C4-2B (cell line): ENCODE measurements around the gene ASH1L.

ENCODE experiments used
- H3K27ac ChIP-seq: fragments of 450-650 bp; 2 replicates; pipeline ENCODE4 v1.5.1; 2017
- ZFX ChIP-seq: fragments of 450-650 bp; IDR thresholded peaks from 2 replicates; pipeline ENCODE4 v1.6.1; 2017
- TF ChIP-seq, protein P1 (sequence below): fragments of 450-650 bp; conservative IDR thresholded peaks from 2 replicates; pipeline ENCODE4 v1.5.1; 2017; ENCODE audit warnings: mild to moderate bottlenecking

ASH1L gene

DNA sequence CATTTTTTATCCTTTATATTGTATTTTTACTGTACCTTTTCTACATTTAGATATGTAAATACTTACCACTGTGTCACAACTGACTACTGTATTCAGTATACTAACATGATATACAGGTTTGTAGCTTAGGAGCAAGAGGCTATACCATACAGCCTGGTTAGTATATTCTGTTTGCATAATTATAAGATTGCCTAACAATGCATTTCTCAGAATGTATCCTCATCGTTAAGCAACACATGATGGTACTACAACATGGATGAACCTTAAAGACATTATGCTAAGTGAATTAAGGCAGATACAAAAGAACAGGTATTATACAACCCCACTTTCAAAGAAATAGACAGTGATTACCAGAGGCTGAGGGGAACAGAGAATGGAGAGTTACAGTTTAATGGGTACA lies 179.2 kb downstream of the ASH1L start:
- no peak overlapping the region for H3K27ac ChIP-seq
- TF ChIP-seq, protein P1, sequence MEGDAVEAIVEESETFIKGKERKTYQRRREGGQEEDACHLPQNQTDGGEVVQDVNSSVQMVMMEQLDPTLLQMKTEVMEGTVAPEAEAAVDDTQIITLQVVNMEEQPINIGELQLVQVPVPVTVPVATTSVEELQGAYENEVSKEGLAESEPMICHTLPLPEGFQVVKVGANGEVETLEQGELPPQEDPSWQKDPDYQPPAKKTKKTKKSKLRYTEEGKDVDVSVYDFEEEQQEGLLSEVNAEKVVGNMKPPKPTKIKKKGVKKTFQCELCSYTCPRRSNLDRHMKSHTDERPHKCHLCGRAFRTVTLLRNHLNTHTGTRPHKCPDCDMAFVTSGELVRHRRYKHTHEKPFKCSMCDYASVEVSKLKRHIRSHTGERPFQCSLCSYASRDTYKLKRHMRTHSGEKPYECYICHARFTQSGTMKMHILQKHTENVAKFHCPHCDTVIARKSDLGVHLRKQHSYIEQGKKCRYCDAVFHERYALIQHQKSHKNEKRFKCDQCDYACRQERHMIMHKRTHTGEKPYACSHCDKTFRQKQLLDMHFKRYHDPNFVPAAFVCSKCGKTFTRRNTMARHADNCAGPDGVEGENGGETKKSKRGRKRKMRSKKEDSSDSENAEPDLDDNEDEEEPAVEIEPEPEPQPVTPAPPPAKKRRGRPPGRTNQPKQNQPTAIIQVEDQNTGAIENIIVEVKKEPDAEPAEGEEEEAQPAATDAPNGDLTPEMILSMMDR = no peak
- no peak for TF ChIP-seq ZFX

DNA sequence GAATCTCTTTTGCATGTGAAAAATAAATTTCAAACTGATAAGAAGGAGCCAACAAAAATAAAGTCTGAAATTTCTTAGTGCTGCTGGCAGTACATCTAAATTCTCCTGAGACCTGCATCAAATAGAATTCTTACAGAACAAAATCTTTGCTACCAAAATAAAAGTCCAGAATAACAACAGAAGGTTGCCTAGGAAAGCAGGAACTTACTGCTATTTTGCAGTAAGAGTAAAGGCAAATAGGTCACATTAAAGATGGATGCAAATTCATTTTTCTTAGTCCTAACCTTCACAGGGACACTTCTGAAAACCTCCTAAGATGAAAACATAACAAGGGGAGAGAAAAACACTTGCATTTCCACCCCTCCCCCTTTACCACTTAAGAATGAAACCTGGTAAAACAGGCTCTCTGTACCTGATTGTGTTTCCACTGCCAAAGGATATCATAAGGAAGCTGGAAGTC lies 182.9 kb downstream of the ASH1L start:
- TF ChIP-seq, protein P1 = no peak
- no peak for TF ChIP-seq ZFX

DNA sequence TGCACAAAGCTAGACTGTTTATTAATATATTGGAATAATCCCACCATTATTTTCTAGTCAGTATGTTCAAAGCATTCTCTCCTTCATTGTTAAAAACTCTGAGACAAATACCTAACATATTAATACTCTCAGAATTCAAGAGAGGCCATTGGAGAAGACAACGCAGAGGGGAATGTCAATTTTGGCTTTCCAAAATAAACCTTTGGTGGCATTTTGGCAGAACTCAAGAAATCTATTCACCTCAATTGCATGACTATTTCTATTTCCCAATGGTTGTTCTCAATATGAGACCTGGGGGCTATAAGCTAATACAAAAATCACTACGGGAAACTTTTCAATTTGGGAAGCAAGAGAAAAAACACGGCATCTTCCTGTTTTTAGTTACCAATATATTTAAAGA lies 183.4 kb downstream of the ASH1L start:
- TF ChIP-seq, protein P1 = no peak
- TF ChIP-seq ZFX = no peak
- no peak overlapping the region for H3K27ac ChIP-seq

More for the DNA sequence above, 182.9 kb downstream of the ASH1L start:
- no peak overlapping the region for H3K27ac ChIP-seq

DNA sequence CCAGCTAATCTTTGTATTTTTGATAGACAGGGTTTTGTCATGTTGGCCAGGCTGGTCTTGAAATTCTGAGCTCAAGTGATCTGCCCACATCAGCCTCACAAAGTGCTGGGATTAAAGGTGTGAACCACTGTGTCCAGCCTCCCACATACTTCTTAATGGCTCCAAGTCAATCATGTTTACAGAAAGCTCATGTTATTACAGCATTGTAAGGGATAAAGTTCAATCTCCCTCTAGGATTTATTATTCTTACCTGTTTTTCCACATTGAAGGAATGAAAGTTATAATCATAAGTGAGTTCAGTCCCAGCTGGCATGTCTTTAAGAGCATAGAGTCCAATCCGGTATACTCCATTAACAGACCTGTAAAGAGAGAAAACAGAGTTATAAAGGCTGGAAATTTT lies 202.6 kb downstream of the ASH1L start:
- H3K27ac ChIP-seq = no peak overlapping the region
- TF ChIP-seq, protein P1 = no peak
- TF ChIP-seq ZFX = no peak

DNA sequence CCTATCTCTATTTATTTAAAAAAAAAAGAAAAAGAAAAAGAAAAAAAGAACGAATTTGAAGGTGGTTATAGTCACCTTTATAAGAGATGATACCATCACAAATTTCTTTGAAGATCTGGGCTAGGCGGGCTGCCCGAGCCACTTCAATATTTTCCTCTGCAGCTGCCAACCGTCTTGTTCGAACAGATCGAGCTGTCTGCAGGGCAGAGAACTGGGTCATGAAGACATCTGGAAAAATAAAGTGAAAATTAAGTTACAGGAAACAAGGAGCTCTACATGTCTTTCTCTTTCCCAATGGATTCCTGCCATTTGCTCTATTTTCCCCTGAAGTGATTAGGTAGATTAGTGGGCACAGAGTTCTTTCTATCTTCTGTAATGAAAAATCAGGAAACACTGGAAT lies 210.0 kb downstream of the ASH1L start:
- H3K27ac ChIP-seq = no peak overlapping the region
- TF ChIP-seq, protein P1 = no peak
- TF ChIP-seq ZFX = no peak

DNA sequence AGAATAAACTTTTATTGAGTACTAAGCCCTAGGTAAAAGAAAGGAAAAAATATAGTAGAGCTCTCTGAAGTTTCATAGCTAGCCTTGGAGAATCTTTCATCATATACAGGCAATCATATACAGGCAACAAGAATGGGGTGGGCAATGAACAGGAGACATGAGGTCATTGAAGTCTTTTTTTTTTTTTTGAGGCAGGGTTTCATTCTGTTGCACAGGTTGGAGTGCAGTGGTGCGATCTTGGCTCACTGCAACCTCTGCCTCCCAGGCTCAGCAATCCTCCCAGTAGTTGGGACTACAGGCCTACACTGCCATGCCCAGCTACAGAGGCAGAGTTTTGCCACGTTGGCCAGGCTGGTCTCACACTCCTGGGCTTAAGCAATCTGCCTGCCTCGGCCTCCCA lies 219.8 kb downstream of the ASH1L start:
- H3K27ac ChIP-seq = no peak overlapping the region
- TF ChIP-seq, protein P1 = no peak
- no peak for TF ChIP-seq ZFX

DNA sequence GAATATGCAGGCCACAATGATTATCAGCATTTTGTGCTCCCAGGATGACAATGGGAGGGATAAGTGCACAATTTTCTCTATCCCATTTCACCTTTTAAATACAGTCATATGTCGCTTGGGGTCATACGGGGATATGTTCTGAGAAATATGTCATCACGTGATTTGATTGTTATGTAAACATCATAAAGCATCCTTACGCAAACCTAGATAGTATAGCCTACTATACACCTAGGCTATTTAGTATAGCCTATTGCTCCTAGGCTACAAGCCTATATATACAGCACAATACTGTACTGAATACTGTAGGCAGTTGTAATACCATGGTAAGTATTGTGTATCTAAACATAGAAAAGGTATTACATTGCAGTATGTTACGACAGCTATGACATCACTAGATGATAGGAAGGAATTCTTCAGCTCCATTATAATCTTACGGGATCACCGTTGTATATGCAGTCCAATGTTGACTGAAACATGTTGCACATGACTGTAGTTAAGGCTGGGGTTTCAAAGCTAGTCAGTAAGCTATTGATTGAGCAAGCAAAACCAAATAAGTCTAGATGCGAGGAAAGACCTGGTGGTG lies 223.0 kb downstream of the ASH1L start:
- TF ChIP-seq ZFX = no peak
- TF ChIP-seq, protein P1 = no peak
- H3K27ac ChIP-seq = no peak overlapping the region
